Spleen (tissue), 7 donors: ENCODE data around the gene RBFOX1.

Source experiments
- POLR2A ChIP-seq, 3 donors: fragments of 450-650 bp; IDR thresholded peaks; one replicate each; pipeline ENCODE4 v1.5.1; 2017; ENCODE audit warnings: antibody characterized with exemption in 3 of 3, mild to moderate bottlenecking in 1 of 3
- TF ChIP-seq, protein P1 (sequence below), 11 experiments: fragments of 200-600 bp in 7 of 11; fragments of 450-650 bp in 4 of 11; sonication (generic) in 4 of 11; IDR thresholded peaks in 8 of 11; conservative IDR thresholded peaks in 3 of 11; 1 replicate in 7 of 11; 2 replicates in 4 of 11; pipeline versions ENCODE4 v1.4.0 to v1.8.0; 2016 to 2021; ENCODE audit warnings: antibody characterized with exemption in 11 of 11, inconsistent platforms in 4 of 11, mild to moderate bottlenecking in 1 of 11
- donor health status: DM: no; HTN: no; CAD: no; lungs with moderate emphysema.
- donor health status: DM: no; HTN: no; CAD: no.
- donor health status: DM: no; HTN: no; CAD: no.

- TF ChIP-seq POLR2A (IDR thresholded peaks at IDR 0.05) = no peak
- TF ChIP-seq, protein P1, sequence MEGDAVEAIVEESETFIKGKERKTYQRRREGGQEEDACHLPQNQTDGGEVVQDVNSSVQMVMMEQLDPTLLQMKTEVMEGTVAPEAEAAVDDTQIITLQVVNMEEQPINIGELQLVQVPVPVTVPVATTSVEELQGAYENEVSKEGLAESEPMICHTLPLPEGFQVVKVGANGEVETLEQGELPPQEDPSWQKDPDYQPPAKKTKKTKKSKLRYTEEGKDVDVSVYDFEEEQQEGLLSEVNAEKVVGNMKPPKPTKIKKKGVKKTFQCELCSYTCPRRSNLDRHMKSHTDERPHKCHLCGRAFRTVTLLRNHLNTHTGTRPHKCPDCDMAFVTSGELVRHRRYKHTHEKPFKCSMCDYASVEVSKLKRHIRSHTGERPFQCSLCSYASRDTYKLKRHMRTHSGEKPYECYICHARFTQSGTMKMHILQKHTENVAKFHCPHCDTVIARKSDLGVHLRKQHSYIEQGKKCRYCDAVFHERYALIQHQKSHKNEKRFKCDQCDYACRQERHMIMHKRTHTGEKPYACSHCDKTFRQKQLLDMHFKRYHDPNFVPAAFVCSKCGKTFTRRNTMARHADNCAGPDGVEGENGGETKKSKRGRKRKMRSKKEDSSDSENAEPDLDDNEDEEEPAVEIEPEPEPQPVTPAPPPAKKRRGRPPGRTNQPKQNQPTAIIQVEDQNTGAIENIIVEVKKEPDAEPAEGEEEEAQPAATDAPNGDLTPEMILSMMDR (IDR thresholded peaks at IDR 0.05 in 8 of 11, conservative IDR thresholded peaks at IDR 0.05 in 3 of 11) = no peak
Observed at GRCh38 chr16:7333180-7333725, 608 bp downstream of the RBFOX1 start.
